Measurements from ENCODE around the gene PDHB.

- TF ChIP-seq CTCF (IDR thresholded peaks at IDR 0.05; ENCODE audit: low read depth, low read length) (no peak), EZH2phosphoT487 (IDR thresholded peaks at IDR 0.05; ENCODE audit: low read depth) (no peak)
Measured at GRCh38 chr3:58421004-58421403, 12.6 kb downstream of the PDHB start.

Measured in OCI-LY3 (cell line).